HG03139 (cell line): ENCODE data around the gene HOXA5.

Experiments
- ATAC-seq: cut with Tn5 transposase; IDR thresholded peaks from one replicate; pipeline ENCODE4 v1.9.1; 2021; ENCODE audit not compliant: unreplicated experiment

HOXA5 gene

GRCh38 chr7:27097686-27098577 is 45.5 kb downstream of the HOXA5 start:
- no peak for ATAC-seq

- no peak for ATAC-seq
These were observed 46.5 kb downstream of the HOXA5 start for GRCh38 chr7:27096768-27097514.

- peak; percentile 75 for ATAC-seq
These were observed 47.3 kb downstream of the HOXA5 start, which contains the start of gene HOXA1 for GRCh38 chr7:27095897-27096767. HOXA1 (minus strand) TSS chr7:27096000; CDS start chr7:27095912, 88 bp downstream.

DNA sequence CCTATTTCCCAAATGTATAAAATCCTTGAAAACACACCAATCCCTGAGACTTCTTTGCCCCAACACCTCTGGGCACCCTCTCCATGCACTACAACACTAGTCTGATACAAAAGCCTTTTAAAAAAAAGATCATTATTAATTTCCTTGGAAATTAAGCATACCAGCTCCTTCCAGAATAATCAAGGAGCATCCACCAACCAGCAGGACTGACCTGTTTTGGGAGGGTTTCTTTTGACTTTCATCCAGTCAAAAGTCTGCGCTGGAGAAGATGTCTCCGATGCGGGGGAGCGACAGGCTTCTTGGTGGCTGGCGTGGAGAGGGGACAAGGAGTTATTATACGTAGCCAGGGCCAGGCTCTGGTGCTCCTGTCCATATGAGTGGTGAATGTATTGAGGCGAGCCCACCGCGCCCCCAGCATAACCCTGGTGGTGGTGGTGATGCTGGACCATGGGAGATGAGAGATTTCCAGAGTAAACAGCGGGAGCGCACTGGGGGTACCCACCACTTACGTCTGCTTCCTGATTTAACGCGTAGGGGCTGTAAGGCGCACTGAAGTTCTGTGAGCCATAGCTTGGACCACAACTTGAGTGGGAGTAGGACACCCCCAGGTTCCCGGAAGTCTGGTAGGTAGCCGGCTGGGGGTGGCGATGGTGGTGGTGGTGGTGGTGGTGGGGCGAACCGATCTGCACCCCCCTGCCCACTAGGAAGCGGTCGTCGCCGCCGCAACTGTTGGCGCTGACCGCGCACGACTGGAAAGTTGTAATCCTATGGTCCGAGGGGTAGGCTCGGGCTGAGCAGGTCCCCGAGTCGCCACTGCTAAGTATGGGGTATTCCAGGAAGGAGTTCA is 48.2 kb downstream of the HOXA5 start:
- ATAC-seq = no peak

- ATAC-seq = no peak
These were observed 49.0 kb downstream of the HOXA5 start for GRCh38 chr7:27094304-27095049.

DNA sequence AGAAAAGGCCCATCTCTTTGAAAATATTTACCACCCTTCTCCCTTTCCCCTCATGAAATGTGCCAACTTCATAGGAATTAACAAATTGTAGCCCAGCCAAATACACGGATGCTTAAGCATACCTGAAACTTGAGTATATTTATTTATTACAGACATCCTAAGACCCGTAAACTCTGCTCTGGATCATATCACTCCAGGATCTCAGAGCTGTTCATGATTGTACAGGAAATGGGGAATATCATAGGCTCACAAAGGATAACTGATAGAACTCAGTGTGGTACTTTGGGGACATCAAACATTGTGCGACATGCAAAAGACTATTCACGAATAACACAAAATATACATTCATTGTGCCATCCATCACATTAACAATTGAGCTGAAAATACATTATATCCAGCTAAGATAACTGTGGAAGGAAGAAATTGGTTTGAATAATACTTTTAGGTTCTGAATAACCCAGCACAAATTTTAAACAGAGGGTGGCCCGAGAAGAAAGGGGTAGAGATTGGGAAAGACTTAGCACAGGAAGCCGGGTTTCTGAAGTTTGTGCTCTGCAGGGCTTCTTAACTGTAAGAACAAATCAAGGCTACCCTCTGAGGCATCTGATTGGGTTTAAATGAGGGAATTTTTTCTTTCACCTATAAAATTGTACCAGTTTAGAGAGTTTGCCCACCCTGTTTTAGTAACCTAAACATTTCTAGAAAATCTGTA is 50.1 kb downstream of the HOXA5 start:
- no peak for ATAC-seq

GRCh38 chr7:27092819-27093110 is 50.7 kb downstream of the HOXA5 start:
- ATAC-seq = no peak

DNA sequence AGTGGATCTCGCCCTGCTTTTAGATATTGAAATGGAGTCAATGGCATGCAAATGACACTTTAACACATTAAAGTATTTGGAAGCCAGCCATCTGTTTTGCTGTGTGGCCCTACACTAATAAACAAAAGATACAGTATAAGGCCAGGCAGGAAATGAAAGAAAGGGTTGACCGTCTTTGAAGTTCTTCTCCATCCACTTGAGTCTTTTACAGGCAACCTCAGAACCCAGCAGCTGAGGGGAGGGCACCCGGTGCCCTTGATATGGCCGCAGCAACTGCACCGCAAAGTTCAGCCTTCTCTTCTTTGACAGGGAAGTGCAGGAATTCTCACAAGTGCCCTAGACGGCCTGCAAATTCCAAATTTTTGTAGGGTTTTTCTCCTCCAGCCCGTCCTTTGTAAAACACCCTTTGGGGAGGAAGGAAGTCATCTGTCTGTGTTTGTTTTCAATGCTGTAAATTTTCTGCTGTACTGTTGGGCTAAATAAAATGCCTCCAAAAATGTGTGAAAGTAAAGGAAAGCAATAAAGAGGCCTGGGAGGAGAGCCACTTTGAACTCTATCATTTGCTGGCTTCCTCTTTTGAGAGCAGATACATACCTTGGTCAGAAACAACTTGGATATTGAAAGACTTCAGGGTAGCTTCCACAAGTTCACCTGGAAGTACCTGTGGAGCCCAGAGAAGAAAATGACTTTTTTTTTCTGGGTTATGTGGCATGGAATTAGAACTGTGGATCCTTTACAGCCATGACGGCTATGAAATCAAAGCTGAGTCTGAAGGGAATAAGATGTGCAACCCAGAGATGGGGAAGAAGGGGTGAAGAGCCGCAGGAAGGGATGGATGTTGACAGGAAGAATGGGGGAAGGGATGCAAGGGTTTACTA is 51.3 kb downstream of the HOXA5 start:
- no peak for ATAC-seq

- no peak for ATAC-seq
These were observed 52.4 kb downstream of the HOXA5 start for GRCh38 chr7:27091105-27091504.
